ENCODE measurements around the gene IGSF23.

DNA sequence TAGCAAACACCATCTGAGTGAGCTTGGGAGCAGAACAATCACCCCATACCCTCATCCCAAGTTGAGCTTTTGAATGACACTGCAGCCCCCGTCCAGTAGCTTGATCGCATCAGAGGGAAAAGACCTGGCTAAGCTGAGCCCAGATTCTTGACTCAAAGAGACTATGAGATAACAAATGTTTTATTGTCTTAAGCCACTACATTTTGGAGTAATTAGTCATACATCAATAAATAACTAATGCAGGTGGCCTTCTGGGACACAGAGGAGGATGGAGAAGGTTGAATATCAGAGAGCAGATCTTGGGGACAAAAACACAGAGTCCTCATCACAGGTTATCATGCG lies 24.6 kb upstream of the IGSF23 start:
- TF ChIP-seq, protein P1, sequence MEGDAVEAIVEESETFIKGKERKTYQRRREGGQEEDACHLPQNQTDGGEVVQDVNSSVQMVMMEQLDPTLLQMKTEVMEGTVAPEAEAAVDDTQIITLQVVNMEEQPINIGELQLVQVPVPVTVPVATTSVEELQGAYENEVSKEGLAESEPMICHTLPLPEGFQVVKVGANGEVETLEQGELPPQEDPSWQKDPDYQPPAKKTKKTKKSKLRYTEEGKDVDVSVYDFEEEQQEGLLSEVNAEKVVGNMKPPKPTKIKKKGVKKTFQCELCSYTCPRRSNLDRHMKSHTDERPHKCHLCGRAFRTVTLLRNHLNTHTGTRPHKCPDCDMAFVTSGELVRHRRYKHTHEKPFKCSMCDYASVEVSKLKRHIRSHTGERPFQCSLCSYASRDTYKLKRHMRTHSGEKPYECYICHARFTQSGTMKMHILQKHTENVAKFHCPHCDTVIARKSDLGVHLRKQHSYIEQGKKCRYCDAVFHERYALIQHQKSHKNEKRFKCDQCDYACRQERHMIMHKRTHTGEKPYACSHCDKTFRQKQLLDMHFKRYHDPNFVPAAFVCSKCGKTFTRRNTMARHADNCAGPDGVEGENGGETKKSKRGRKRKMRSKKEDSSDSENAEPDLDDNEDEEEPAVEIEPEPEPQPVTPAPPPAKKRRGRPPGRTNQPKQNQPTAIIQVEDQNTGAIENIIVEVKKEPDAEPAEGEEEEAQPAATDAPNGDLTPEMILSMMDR (IDR thresholded peaks at IDR 0.05; ENCODE audit: low read length), result no peak
- no peak for TF ChIP-seq EZH2 (IDR thresholded peaks at IDR 0.05; ENCODE audit: borderline replicate concordance, low read length)
